OCI-LY1 (cell line): ENCODE results near the gene PRTFDC1.

Source experiments
- EZH2 ChIP-seq: fragments of 200-600 bp; sonication (generic), shearing (Covaris generic); IDR thresholded peaks from 2 replicates; pipeline ENCODE4 v1.8.0; 2017; ENCODE audit warnings: borderline replicate concordance, mixed run types, mild to moderate bottlenecking, antibody characterized with exemption, low read length, moderate library complexity, mixed read lengths
- TF ChIP-seq, protein P1 (sequence below): fragments of 200-600 bp; sonication (generic), shearing (Covaris generic); IDR thresholded peaks from 2 replicates; pipeline ENCODE4 v1.5.1; 2017; ENCODE audit warnings: mild to moderate bottlenecking, antibody characterized with exemption, low read length, moderate library complexity, mixed read lengths

DNA sequence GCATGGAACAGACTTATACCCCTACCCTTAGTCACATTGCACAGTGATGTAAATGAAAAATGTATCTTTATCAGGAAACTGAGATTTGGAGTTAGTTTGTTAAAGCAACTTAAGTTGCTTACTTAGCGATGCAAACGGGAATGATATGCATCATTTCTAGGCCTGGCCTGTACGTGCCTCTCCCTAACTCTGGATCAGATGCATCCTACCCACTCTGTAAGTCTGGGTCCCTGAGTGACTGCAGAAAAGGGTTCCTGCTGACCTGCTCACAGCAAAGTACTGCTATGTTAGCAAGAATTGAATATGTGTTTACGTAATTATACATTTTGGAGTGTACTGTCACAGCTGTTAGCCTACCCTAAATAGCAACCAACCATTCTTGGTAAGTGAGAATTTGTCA, 30.7 kb upstream of the PRTFDC1 start:
- TF ChIP-seq, protein P1, sequence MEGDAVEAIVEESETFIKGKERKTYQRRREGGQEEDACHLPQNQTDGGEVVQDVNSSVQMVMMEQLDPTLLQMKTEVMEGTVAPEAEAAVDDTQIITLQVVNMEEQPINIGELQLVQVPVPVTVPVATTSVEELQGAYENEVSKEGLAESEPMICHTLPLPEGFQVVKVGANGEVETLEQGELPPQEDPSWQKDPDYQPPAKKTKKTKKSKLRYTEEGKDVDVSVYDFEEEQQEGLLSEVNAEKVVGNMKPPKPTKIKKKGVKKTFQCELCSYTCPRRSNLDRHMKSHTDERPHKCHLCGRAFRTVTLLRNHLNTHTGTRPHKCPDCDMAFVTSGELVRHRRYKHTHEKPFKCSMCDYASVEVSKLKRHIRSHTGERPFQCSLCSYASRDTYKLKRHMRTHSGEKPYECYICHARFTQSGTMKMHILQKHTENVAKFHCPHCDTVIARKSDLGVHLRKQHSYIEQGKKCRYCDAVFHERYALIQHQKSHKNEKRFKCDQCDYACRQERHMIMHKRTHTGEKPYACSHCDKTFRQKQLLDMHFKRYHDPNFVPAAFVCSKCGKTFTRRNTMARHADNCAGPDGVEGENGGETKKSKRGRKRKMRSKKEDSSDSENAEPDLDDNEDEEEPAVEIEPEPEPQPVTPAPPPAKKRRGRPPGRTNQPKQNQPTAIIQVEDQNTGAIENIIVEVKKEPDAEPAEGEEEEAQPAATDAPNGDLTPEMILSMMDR = no peak
- no peak for TF ChIP-seq EZH2
